AG09309 (cell line): Measurements from ENCODE around the gene TRIP13.

ENCODE experiments used
- DNase-seq: peaks from one replicate; pipeline ENCODE4 v3.0.0-alpha.2; 2010; ENCODE audit warnings: low read depth
- H3K4me3 ChIP-seq: 2 replicates; pipeline ENCODE4 v1.5.1; 2011; ENCODE audit warnings: mild to moderate bottlenecking, low read depth, low read length, moderate library complexity; ENCODE audit not compliant: control insufficient read depth
- TF ChIP-seq, protein P1 (sequence below): IDR thresholded peaks from 2 replicates; pipeline ENCODE4 v1.5.1; 2011; ENCODE audit warnings: mild to moderate bottlenecking, low read depth, low read length, inconsistent platforms; ENCODE audit not compliant: insufficient read depth, control insufficient read depth; ENCODE audit errors: missing control alignments

TRIP13 gene

DNA sequence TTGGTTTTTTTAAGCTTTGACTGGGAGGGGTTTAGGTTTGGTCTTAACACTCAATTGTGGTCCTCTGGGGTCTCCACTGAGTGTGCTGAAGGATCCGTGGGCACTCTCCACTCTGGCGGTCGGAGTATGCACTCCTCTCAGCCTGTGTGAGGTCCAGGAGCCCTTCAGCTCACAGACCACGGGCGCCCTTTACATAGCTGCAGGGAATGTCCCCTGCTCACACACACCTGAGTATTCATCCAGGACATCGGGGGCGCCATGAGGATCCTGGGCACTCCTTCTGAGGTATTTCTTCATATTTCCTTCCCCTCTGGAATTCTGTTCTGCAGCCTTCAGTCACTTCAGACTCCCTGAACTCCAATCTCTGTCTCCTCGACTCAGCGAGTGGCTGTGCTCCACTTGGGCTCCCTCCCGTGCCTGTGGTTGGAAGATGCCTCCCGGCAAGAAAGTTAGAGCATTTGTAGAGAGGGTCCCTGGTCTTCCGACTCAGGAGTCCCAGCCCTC is 12.5 kb downstream of the TRIP13 start:
- no peak overlapping the region for H3K4me3 ChIP-seq
- no peak for DNase-seq
- TF ChIP-seq, protein P1, sequence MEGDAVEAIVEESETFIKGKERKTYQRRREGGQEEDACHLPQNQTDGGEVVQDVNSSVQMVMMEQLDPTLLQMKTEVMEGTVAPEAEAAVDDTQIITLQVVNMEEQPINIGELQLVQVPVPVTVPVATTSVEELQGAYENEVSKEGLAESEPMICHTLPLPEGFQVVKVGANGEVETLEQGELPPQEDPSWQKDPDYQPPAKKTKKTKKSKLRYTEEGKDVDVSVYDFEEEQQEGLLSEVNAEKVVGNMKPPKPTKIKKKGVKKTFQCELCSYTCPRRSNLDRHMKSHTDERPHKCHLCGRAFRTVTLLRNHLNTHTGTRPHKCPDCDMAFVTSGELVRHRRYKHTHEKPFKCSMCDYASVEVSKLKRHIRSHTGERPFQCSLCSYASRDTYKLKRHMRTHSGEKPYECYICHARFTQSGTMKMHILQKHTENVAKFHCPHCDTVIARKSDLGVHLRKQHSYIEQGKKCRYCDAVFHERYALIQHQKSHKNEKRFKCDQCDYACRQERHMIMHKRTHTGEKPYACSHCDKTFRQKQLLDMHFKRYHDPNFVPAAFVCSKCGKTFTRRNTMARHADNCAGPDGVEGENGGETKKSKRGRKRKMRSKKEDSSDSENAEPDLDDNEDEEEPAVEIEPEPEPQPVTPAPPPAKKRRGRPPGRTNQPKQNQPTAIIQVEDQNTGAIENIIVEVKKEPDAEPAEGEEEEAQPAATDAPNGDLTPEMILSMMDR = no peak

- H3K4me3 ChIP-seq = no peak overlapping the region
- TF ChIP-seq, protein P1 = no peak
- no peak for DNase-seq
Measured at GRCh38 chr5:907366-907910, 14.8 kb downstream of the TRIP13 start.

GRCh38 chr5:908172-908571 is 15.5 kb downstream of the TRIP13 start:
- no peak overlapping the region for H3K4me3 ChIP-seq
- no peak for DNase-seq
- TF ChIP-seq, protein P1 = no peak

DNA sequence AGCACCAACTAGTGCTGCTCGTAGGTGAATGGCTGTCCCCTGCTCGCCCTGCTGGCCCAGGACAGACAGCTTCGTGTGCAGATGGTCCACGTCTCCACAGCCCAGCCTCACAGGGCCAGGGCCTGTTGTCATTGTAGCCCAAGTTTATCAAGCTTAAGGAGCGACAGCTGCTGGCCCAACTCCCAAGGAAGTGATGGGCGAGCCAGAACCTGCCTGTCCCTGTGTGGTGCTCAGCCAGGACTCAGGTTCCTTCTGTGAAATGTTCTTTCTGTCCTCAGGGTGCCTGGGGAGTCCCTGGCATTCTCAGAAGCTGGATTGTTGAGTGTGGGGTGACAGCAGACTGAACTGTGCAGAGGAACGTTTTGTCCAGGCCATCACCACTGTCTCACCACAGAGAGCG is 16.4 kb downstream of the TRIP13 start:
- no peak overlapping the region for H3K4me3 ChIP-seq
- DNase-seq = no peak
- TF ChIP-seq, protein P1 = no peak

DNA sequence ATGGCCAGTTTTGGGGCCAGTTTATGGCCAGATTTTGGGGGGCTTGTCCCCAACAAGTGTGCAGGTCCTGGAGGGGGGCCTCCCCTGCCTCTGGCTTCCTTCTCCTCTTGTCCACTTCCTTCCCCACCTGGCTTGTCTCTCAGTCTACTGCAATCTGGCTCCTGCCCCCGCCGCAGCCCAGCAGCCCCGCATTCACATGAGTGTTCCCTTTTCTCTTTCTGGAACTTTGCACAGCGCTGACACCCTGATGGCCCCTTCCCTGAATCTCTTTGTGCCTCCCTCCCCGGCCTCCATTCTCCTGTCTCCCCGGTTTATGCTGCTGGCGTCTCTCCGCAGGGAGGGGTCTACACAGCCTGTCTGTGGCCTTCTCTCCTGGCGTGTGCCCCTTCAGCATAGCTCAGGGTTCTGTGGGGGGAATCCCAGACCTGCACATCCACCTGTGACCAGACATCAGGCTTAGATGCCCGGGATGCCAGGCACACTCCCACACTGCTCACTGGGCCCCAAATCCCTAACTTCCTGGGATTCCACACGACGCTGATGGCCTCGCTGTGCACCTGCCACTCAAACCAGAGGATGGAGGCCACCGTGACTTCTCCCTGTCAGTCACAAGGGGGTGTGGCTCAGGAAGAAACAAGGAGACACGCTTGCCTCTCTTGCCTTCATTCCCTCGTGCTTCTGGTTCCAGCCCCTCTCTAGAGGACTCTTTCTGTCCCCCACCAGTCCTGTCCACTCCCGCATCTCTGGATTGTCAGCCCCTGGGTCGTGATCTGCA is 17.5 kb downstream of the TRIP13 start:
- no peak for DNase-seq
- TF ChIP-seq, protein P1 = no peak
- H3K4me3 ChIP-seq = no peak overlapping the region

GRCh38 chr5:910769-911160 is 18.1 kb downstream of the TRIP13 start:
- H3K4me3 ChIP-seq = no peak overlapping the region
- TF ChIP-seq, protein P1 = no peak
- no peak for DNase-seq
